Gastroesophageal sphincter (tissue), 4 donors: ENCODE measurements around the gene ABHD12. TPM values are rescaled to one million over a fixed set of nuclear protein-coding genes. Genes with fewer than 3 reads are reported as not detected.
A peak's percentile ranks its signal among the peaks of the same experiment; 100 is the strongest.

Source experiments
- ATAC-seq: fragments of 150-250 bp; one replicate; pipeline ENCODE4 v1.9.1; 2016; ENCODE audit warnings: mild to moderate bottlenecking, moderate library complexity
- H3K27ac ChIP-seq, 4 donors: fragments of 200-600 bp; sonication (generic) in 3 of 4; 1 replicate in 3 of 4; 2 replicates in 1 of 4; pipeline ENCODE4 v1.5.1; 2016 to 2019
- H3K27me3 ChIP-seq: fragments of 200-600 bp; sonication (generic); one replicate; pipeline ENCODE4 v1.5.1; 2019
- H3K36me3 ChIP-seq, 2 donors: fragments of 200-600 bp; sonication (generic); one replicate each; pipeline ENCODE4 v1.5.1; 2019; ENCODE audit warnings: control low read depth in 1 of 2
- H3K4me1 ChIP-seq, 3 donors: fragments of 200-600 bp; sonication (generic); 1 replicate in 2 of 3; 2 replicates in 1 of 3; pipeline ENCODE4 v1.5.1; 2016 to 2019; ENCODE audit warnings: control low read depth in 2 of 3
- H3K4me3 ChIP-seq, 2 donors: fragments of 200-600 bp; sonication (generic); one replicate each; pipeline ENCODE4 v1.5.1; 2019; ENCODE audit warnings: mild to moderate bottlenecking in 1 of 2, moderate library complexity in 1 of 2
- H3K9me3 ChIP-seq, 3 donors: fragments of 200-600 bp; sonication (generic); one replicate each; pipeline ENCODE4 v1.5.1; 2017 to 2019; ENCODE audit warnings: control low read depth in 2 of 3
- CTCF ChIP-seq, 4 experiments: fragments of 200-600 bp in 2 of 4; fragments of 450-650 bp in 2 of 4; sonication (generic) in 1 of 4; IDR thresholded peaks; one replicate each; pipeline ENCODE4 v1.5.1; 2017 to 2019; ENCODE audit warnings: antibody characterized with exemption in 4 of 4, mild to moderate bottlenecking in 2 of 4, moderate library complexity in 2 of 4
- EP300 ChIP-seq: sonication (generic); formaldehyde crosslinking; IDR thresholded peaks from one replicate; pipeline ENCODE4 v1.6.1; 2017; ENCODE audit warnings: antibody characterized with exemption, mild to moderate bottlenecking
- POLR2A ChIP-seq, 2 donors: fragments of 450-650 bp; IDR thresholded peaks; one replicate each; pipeline ENCODE4 v1.6.1; 2017; ENCODE audit warnings: antibody characterized with exemption in 2 of 2, mild to moderate bottlenecking in 2 of 2, moderate library complexity in 1 of 2
- POLR2AphosphoS5 ChIP-seq: sonication (generic); formaldehyde crosslinking; IDR thresholded peaks from one replicate; pipeline ENCODE4 v1.6.1; 2017; ENCODE audit warnings: antibody characterized with exemption
- WGBS, 2 donors: methylation state at CpG; one replicate each; pipeline ENCODE4 v1.1.5; 2018; ENCODE audit warnings: low coverage in 1 of 2; 5-methylcytosine and 5-hydroxymethylcytosine counted together
- total RNA-seq, 4 donors: library from RNA; depleted of rRNA; stranded (reverse); fragments of >200 nt; gene quantifications; one replicate each; pipeline ENCODE4 v1.1.0, GENCODE V29; 2016

Gene ABHD12
- total RNA-seq, 4 donors from 2014 or later: 19.2 to 45.9 (median 39.3) TPM

- TF ChIP-seq POLR2AphosphoS5: no peak
- no peak for TF ChIP-seq CTCF (IDR thresholded peaks at IDR 0.05)
- no peak for TF ChIP-seq EP300
- no peak for TF ChIP-seq POLR2A (IDR thresholded peaks at IDR 0.05)
- Histone ChIP-seq H3K4me1 (peaks cover 4 to 50% (median 26%) of the 10 kb centered on the region in 3 donors), H3K27me3 (no peaks in the 10 kb centered on the region), H3K36me3 (peaks cover 0 to 46% of the 10 kb centered on the region in 2 donors), H3K4me3 (no peak overlapping the region), H3K27ac (peak overlapping the region in 2 of 4 donors; percentile 12 to 41), H3K9me3 (no peaks in the 10 kb centered on the region)
- ATAC-seq: no peak
- 89 to 93% methylated on average over 3 to 10 of the region's 12 CpGs for whole genome bisulfite sequencing, 2 donors
These were observed 131.3 kb downstream of the ABHD12 start for GRCh38 chr20:25259358-25259757.

- Histone ChIP-seq H3K4me1 (peaks cover 4 to 55% (median 26%) of the 10 kb centered on the region in 3 donors), H3K36me3 (peaks cover 0 to 46% of the 10 kb centered on the region in 2 donors), H3K27me3 (no peaks in the 10 kb centered on the region), H3K9me3 (no peaks in the 10 kb centered on the region), H3K4me3 (no peak overlapping the region), H3K27ac (peak overlapping the region in 3 of 4 donors; percentile 12 to 41 (median 16))
- ATAC-seq: no peak
- TF ChIP-seq CTCF (IDR thresholded peaks at IDR 0.05) (no peak), EP300 (no peak), POLR2A (IDR thresholded peaks at IDR 0.05) (no peak), POLR2AphosphoS5 (no peak)
- 90 to 92% methylated on average over 2 to 4 of the region's 4 CpGs for WGBS, 2 donors
These were observed 131.8 kb downstream of the ABHD12 start for GRCh38 chr20:25258828-25259227.

GRCh38 chr20:25258476-25258805 is 132.2 kb downstream of the ABHD12 start:
- no peak for ATAC-seq
- H3K4me1 ChIP-seq: peaks cover 4 to 59% (median 26%) of the 10 kb centered on the region in 3 donors
- H3K9me3 ChIP-seq: no peaks in the 10 kb centered on the region

GRCh38 chr20:25257756-25258475 is 132.7 kb downstream of the ABHD12 start:
- Histone ChIP-seq H3K27ac (peak overlapping the region in 3 of 4 donors; percentile 16 to 99 (median 41)), H3K4me1 (peaks cover 4 to 64% (median 26%) of the 10 kb centered on the region in 3 donors)
- WGBS, 2 donors: 46 to 78% methylated on average over 4 to 6 of the region's 10 CpGs

More at GRCh38 chr20:25258476-25258805, 132.2 kb downstream of the ABHD12 start:
- Histone ChIP-seq H3K27me3 (no peaks in the 10 kb centered on the region), H3K27ac (peak overlapping the region in 3 of 4 donors; percentile 12 to 41 (median 16)), H3K36me3 (peaks cover 0 to 46% of the 10 kb centered on the region in 2 donors), H3K4me3 (no peak overlapping the region)
- no peak for TF ChIP-seq CTCF (IDR thresholded peaks at IDR 0.05)
- TF ChIP-seq POLR2A (IDR thresholded peaks at IDR 0.05): no peak
- no peak for TF ChIP-seq POLR2AphosphoS5
- no peak for TF ChIP-seq EP300
- WGBS, 2 donors: 50% methylated on average over 5 of the region's 8 CpGs; no CpG with 5 or more reads in 1 of the 2 donors

More at GRCh38 chr20:25257756-25258475, 132.7 kb downstream of the ABHD12 start:
- no peak for TF ChIP-seq POLR2A (IDR thresholded peaks at IDR 0.05)
- TF ChIP-seq CTCF (IDR thresholded peaks at IDR 0.05): no peak
- TF ChIP-seq EP300: no peak
- TF ChIP-seq POLR2AphosphoS5: no peak
- Histone ChIP-seq H3K36me3 (peaks cover 0 to 46% of the 10 kb centered on the region in 2 donors), H3K9me3 (no peaks in the 10 kb centered on the region), H3K4me3 (no peak overlapping the region), H3K27me3 (no peaks in the 10 kb centered on the region)
- no peak for ATAC-seq
